HEK293 (cell line): Measurements from ENCODE around the gene ERBB4.

Experiments
- CTCF ChIP-seq: fragments of 450-650 bp; formaldehyde crosslinking; IDR thresholded peaks from 2 replicates; pipeline ENCODE4 v1.5.1; 2016; ENCODE audit warnings: missing biosample characterization, missing genetic modification characterization
- PRDM1 ChIP-seq: fragments of 450-650 bp; formaldehyde crosslinking; IDR thresholded peaks from 2 replicates; pipeline ENCODE4; 2016; ENCODE audit warnings: missing biosample characterization, missing genetic modification characterization
- SP3 ChIP-seq: fragments of 450-650 bp; formaldehyde crosslinking; IDR thresholded peaks from 2 replicates; pipeline ENCODE4 v1.5.1; 2016; ENCODE audit warnings: missing biosample characterization, missing genetic modification characterization
- ZBTB49 ChIP-seq: fragments of 450-650 bp; formaldehyde crosslinking; IDR thresholded peaks from 2 replicates; pipeline ENCODE4 v1.5.1; 2016; ENCODE audit warnings: missing biosample characterization, missing genetic modification characterization, low read depth
- ZNF138 ChIP-seq: fragments of 450-650 bp; formaldehyde crosslinking; IDR thresholded peaks from 2 replicates; pipeline ENCODE4 v1.5.1; 2016; ENCODE audit warnings: missing biosample characterization, missing genetic modification characterization, borderline replicate concordance
- ZNF211 ChIP-seq: fragments of 450-650 bp; formaldehyde crosslinking; IDR thresholded peaks from 2 replicates; pipeline ENCODE4 v1.5.1; 2016; ENCODE audit warnings: low read depth, missing biosample characterization, missing genetic modification characterization
- ZNF292 ChIP-seq: fragments of 450-650 bp; formaldehyde crosslinking; IDR thresholded peaks from 2 replicates; pipeline ENCODE4 v1.5.1; 2016; ENCODE audit warnings: low read depth, missing biosample characterization, missing genetic modification characterization, borderline replicate concordance
- ZNF449 ChIP-seq: fragments of 450-650 bp; formaldehyde crosslinking; IDR thresholded peaks from 2 replicates; pipeline ENCODE4 v1.5.1; 2017; ENCODE audit warnings: missing biosample characterization, mild to moderate bottlenecking, missing genetic modification characterization, moderate library complexity

GRCh38 chr2:211994806-211995205 lies 543.8 kb downstream of the ERBB4 start:
- TF ChIP-seq CTCF (tag by site-specific recombination) (no peak), ZNF449 (tag by site-specific recombination) (no peak), ZNF292 (tag by site-specific recombination) (no peak), SP3 (tag by site-specific recombination) (no peak), ZNF138 (tag by site-specific recombination) (no peak), PRDM1 (tag by site-specific recombination) (no peak), ZBTB49 (tag by site-specific recombination) (no peak), ZNF211 (no peak)
